HCT116 (cell line): ENCODE measurements around the gene ABCC9.

Source experiments
- CEBPB ChIP-seq: IDR thresholded peaks from 2 replicates; pipeline ENCODE4 v1.6.1; 2012; ENCODE audit warnings: low read depth
- CTCF ChIP-seq, 3 experiments: fragments of 200-600 bp in 1 of 3; sonication (generic) in 1 of 3; IDR thresholded peaks in 2 of 3; conservative IDR thresholded peaks in 1 of 3; 2 replicates each; pipeline ENCODE4 v1.5.1; 2012 to 2017; ENCODE audit warnings: low read depth in 2 of 3, low read length in 2 of 3, antibody characterized with exemption in 1 of 3, borderline replicate concordance in 1 of 3, control low read depth in 1 of 3, mild to moderate bottlenecking in 1 of 3, mixed read lengths in 1 of 3, mixed run types in 1 of 3, moderate library complexity in 1 of 3; ENCODE audit not compliant: insufficient read depth in 1 of 3
- POLR2A ChIP-seq: IDR thresholded peaks from 2 replicates; pipeline ENCODE4 v1.7.0; 2011; ENCODE audit warnings: borderline replicate concordance; ENCODE audit not compliant: insufficient read depth, insufficient read length; ENCODE audit errors: extremely low read depth
- POLR2AphosphoS5 ChIP-seq: IDR thresholded peaks from 2 replicates; pipeline ENCODE4 v1.6.1; 2011; ENCODE audit warnings: mild to moderate bottlenecking, low read depth, low read length, moderate library complexity
- REST ChIP-seq: IDR thresholded peaks from 2 replicates; pipeline ENCODE4 v1.6.1; 2012; ENCODE audit warnings: low read depth
- ZBTB33 ChIP-seq: IDR thresholded peaks from 2 replicates; pipeline ENCODE4 v1.6.1; 2011; ENCODE audit warnings: mild to moderate bottlenecking, low read length, moderate library complexity; ENCODE audit not compliant: insufficient replicate concordance; ENCODE audit errors: extremely low read depth

GRCh38 chr12:21892341-21892740 lies 48.9 kb downstream of the ABCC9 start:
- TF ChIP-seq ZBTB33 = no peak
- TF ChIP-seq CTCF (IDR thresholded peaks at IDR 0.05 in 2 of 3, conservative IDR thresholded peaks at IDR 0.05 in 1 of 3; ENCODE audit: borderline replicate concordance in 1 of 3, insufficient read depth in 1 of 3, low read depth in 2 of 3, low read length in 2 of 3) = no peak
- TF ChIP-seq CEBPB = no peak
- TF ChIP-seq POLR2AphosphoS5 = no peak
- no peak for TF ChIP-seq REST
- TF ChIP-seq POLR2A = no peak
